Mucosa of gallbladder (tissue), 1 donor: ENCODE results near the gene PI4KB. TPM values are rescaled to one million over a fixed set of nuclear protein-coding genes. Genes with fewer than 3 reads are reported as not detected.

Source experiments
- DNase-seq: peaks from one replicate; pipeline ENCODE4 v3.0.0-alpha.2; 2020; ENCODE audit warnings: low spot score
- total RNA-seq: library from RNA; stranded (reverse); gene quantifications from one replicate; pipeline ENCODE4 v1.2.1, GENCODE V29; 2021
- donor health status: DM: no; HTN: no; CAD: no.

Gene PI4KB
- total RNA-seq, 1 donor from 2014 or later, result 71.4 TPM

DNA sequence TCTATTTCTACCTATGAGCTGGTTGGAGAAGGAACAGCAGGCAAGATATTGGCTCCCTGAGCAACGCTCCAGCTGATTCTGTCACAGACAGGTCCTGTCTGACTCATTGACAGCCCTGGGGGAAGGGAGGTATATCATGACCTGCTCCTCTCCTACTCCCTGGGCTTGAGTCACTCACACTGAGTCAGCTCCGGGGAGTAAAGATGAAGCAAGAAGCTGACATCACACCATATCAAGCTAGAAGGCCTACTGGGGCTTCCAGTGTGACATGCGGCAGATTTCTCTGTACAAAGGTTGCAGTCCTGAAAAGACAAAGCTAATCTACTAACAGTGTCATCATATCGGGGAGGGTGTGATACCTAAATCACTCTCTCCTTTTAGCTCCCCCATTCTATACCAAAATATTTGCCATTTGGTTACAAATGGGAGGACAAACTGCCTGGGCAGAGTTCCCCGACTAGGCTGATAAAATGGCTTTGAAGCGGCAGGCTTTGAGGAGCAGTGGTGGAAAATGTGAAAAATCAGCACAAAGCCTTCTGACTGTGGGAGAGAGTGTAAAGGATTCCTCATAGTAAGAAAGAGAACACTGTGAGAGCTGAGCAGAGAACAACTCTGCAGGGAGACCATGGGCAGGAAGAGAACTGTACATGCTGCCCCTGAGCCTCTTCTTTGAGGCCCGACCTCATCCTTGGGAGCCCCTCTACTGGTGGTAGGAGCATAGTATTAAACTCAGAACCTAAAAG is 15.5 kb downstream of the PI4KB start:
- peak; percentile 88 for DNase-seq

DNA sequence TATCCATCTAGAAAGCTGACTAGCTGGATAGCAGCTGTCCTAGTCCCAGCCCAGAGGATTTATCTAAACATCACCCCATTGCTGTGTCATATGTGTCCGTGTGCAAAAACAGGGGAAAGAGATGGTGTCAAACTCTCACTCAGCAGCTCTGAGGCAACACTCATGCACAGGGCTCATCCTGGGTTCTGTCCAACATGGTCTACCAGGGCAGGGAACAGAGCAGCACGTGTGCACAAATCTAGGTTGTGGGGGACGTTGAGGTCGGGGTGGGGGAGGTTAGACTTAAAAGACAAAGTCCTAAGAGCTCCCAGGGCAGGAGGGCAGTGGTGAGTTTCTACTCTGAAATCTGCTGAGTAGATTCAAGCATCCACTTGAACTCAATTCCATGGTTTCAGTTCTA is 16.2 kb downstream of the PI4KB start:
- no peak for DNase-seq

DNA sequence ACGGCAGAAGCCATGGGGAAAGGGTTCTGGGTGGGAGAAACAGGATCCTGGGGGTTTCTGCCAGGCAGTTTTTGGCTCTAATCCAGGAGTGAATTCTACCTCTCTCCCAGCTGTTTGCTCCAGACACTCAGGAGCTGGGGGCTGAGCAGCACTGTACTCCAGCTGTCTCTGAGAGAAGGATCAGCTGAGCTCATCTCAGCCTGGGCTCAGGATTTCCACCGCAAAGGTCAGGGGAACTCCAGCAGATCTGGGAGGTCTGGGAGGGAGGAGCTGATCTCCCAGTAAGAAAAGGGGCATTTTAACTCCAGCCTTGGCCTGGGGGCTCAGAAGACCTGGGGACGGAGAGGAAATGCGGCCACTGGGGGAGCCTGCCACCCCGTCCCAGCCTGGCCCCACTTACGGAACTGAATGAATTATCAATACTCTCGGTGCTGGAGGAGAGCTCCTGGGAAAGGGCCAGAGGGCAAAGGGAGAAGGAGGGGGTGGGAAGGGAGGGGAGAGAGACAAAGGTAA is 17.3 kb downstream of the PI4KB start:
- no peak for DNase-seq

DNA sequence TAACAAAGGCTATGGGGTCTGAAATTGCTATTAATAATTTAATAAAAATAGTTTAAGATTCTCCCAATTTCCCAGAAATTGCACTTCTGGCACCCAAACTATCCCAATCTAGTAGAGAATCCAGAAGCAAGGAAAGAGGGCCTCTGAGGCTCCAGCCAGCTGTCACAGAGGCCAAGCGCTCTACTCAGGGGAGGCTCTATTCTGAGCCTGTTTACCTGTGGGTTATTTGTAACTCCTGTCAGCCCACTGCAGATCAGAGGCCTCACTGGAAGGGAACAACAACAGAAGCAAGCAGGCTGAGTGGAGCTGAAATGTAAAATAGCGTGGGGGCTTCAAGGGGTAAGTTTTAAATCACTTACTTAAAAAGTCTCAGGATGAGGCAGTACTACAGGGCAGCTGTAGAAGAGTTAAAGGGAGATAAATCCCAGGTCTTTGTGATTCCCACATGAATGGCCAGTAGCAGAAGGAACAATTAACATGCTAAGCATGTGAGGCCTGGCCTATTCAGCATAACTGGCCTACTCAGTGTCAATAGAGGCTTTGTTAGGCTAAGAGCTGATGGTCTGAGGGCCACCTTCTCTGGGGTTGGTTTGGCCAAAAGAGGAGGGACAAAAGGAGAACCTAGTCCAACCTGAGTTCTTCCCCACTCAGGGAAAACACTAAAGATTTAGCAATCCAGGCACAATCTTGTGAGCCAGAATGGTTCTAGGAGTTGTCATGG is 32.3 kb downstream of the PI4KB start:
- DNase-seq, result no peak

DNA sequence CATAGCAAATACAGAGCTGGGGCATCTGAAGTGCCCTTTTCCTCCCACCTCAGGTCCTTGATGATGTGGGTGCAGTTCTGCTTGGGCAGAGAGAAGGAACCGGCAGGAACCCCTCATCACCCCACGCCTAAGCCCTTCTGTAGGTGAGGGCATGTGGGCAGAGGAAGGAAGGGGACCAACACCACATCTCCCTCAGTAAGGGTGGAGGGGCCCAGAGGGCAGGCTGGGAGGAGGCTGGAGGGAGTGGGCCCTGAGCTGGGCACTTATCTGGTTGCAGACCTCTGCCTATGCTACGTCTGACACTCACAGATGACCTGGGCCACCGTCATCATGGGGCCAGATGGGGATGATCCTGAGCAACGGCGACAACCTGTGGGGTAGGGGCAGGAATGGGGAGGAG is 34.1 kb downstream of the PI4KB start:
- no peak for DNase-seq

DNA sequence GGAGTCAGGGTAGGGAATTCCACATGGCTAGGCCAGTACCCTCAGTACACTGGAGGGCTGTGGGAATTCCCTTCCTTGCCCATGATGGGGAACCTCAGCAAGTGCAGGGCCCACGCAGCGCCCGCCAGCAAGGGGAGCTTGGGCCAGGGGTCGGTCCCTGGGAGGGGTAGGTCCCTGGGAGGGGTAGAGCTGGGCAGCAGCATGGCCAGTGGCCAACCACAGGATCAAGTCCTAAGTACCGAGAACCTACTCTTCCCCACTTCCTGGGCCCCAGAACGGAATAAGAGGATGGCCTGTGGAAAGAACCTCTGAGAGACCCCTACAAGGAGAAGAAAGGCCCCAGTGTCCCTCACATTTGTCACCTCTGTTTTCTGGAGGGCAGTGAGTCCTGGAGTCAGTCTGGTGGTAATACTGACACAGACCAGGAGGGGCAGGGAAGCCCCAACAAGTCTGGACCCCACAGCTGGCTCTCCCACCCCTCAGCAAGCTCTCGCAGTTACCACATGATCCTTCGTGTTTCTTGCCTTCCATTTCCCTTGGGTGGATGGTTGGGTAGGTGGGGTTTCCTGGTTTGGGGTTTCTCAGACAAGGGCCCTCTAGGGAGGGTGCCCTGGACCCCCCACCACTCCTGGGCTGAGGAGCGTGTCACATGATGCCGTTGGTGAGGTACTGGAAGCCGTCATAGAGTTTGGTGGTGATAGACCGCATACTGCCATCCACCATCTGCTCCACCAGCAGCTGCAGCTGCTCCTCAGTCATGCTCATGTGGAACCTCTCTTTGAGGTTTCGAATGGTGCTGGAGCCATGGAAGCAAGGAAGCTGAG is 34.8 kb downstream of the PI4KB start:
- DNase-seq, result no peak

DNA sequence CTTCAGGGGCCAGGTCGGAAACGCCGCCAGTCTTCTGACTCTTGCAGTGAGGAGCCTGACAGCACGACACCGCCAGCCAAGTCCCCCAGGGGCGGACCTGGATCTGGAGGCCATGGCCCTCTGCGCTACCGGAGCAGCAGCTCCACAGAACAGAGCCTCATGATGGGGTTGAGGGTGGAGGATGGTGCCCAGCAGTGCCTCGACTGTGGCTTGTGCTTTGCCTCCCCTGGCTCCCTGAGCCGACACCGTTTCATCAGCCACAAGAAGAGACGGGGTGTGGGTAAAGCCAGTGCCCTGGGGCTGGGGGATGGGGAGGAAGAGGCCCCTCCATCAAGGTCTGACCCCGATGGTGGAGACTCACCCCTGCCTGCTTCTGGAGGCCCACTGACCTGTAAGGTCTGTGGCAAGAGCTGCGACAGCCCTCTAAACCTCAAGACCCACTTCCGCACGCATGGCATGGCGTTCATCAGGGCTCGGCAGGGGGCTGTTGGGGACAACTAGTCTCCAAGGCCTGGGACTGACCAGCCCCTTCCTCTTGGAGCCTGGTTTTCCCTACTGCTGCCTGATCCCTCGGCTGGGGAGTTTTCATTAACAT is 36.4 kb downstream of the PI4KB start:
- no peak for DNase-seq

DNA sequence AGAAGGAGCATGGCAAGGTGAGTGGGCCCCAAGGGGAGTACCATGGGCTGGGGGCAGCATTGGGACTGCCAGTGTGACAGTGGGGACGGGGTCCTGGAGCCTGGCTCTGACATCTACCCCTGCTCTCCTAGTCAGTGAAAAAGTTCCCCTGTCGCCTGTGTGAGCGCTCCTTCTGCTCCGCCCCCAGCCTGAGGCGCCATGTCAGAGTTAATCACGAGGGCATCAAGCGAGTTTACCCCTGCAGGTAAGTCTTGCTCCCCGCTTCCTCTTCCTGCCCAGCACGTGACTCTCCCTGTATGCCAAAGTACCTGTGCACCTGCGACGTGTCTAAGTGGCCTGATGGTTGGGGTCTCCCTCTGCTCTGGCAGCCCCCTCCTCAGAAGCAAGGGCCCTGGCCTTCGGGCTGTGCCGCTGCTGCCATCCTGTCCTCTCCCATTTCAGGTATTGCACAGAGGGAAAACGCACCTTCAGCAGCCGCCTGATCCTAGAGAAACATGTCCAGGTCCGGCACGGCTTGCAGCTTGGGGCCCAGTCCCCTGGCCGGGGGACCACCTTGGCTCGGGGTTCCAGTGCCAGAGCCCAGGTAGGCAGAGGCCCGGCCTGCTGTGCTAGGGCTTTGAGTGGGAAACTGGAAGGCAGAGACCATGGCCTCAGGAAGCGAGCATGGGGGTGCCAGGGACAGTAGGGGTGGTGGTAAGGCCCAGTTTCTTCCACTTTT is 37.1 kb downstream of the PI4KB start:
- no peak for DNase-seq

DNA sequence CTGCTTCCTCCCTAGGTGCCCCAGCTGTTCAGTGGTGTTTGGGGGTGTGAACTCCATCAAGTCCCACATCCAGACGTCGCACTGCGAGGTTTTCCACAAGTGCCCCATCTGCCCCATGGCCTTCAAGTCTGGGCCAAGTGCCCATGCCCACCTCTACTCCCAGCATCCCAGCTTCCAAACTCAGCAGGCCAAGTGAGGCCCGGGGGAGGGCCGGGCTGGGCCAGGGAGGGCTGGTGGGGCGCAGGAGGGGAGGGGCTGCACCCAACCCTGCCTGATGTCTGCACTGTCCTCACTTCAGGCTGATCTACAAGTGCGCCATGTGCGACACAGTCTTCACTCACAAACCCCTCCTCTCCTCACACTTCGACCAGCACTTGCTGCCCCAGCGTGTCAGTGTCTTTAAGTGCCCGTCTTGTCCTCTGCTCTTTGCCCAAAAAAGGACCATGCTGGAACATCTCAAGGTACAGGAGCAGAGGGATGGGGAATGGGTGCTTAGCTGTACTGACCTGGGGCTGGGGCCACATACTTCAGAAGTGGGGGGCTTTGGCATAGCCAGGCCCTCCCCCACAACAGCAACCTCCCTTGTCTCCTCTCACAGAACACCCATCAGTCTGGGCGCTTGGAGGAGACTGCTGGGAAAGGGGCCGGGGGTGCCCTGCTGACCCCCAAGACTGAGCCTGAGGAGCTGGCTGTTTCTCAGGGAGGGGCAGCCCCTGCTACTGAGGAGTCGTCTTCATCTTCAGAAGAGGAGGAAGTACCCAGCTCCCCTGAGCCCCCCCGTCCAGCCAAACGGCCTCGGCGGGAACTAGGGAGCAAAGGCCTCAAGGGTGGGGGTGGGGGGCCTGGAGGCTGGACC is 37.9 kb downstream of the PI4KB start:
- no peak for DNase-seq

DNA sequence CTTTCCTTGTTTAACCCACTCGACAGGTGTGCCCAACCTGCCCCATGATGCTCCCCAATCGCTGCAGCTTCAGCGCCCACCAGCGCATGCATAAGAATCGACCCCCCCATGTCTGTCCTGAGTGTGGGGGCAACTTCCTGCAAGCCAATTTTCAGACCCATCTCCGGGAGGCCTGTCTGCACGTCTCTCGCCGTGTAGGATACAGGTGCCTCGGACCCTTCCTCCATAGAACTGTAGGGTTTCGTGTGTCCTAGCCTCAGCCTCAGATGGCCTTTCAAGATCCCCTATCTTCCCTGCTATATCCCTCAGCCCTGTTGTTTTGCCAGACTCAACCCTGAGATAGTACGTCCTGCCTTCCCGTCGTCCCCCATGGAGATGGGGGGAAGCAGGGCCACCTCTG is 38.7 kb downstream of the PI4KB start:
- no peak for DNase-seq

DNA sequence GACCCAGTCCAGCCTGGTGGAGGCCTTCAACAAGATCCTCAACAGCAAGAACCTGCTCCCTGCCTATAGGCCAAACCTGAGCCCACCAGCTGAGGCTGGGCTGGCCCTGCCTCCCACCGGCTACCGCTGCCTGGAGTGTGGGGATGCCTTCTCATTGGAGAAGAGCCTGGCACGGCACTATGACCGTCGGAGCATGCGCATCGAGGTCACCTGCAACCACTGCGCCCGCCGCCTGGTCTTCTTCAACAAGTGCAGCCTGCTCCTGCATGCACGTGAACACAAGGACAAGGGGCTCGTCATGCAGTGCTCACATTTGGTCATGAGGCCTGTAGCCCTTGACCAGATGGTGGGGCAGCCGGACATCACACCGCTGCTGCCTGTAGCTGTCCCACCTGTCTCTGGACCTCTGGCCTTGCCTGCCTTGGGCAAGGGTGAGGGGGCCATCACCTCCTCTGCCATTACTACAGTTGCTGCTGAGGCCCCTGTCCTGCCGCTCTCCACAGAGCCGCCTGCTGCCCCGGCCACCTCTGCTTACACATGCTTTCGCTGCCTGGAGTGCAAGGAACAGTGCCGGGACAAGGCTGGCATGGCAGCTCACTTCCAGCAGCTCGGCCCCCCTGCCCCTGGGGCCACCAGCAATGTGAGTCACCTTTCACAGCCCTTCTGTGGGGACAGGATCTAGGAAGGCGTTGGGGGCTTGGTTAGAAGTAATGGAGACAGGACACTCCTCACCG is 39.3 kb downstream of the PI4KB start:
- no peak for DNase-seq

DNA sequence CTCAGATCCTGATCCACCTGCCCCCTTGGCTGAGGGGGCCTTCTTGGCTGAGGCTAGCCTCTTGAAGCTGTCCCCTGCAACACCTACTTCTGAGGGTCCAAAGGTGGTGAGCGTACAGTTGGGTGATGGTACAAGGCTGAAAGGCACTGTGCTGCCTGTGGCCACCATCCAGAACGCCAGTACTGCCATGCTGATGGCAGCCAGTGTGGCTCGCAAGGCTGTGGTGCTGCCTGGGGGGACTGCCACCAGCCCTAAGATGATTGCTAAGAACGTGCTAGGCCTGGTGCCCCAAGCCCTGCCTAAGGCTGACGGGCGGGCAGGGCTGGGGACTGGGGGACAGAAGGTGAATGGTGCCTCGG is 39.9 kb downstream of the PI4KB start:
- DNase-seq, result no peak

DNA sequence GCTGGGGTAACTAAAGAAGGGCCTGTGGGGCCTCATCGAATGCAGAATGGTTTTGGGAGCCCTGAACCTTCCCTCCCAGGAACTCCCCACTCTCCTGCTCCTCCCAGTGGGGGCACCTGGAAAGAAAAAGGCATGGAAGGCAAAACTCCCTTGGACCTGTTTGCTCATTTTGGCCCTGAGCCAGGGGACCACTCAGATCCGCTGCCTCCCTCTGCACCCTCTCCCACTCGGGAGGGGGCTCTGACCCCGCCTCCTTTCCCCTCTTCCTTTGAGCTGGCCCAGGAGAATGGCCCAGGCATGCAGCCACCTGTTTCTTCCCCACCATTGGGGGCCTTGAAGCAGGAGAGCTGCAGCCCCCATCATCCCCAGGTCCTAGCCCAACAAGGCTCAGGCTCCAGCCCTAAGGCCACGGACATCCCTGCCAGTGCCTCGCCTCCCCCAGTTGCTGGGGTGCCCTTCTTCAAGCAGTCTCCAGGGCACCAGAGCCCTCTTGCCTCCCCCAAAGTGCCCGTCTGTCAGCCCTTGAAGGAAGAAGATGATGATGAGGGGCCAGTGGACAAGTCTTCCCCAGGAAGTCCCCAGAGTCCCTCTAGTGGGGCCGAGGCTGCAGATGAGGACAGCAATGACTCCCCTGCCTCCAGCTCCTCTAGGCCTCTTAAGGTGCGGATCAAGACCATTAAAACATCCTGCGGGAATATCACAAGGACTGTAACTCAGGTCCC is 40.4 kb downstream of the PI4KB start:
- no peak for DNase-seq

DNA sequence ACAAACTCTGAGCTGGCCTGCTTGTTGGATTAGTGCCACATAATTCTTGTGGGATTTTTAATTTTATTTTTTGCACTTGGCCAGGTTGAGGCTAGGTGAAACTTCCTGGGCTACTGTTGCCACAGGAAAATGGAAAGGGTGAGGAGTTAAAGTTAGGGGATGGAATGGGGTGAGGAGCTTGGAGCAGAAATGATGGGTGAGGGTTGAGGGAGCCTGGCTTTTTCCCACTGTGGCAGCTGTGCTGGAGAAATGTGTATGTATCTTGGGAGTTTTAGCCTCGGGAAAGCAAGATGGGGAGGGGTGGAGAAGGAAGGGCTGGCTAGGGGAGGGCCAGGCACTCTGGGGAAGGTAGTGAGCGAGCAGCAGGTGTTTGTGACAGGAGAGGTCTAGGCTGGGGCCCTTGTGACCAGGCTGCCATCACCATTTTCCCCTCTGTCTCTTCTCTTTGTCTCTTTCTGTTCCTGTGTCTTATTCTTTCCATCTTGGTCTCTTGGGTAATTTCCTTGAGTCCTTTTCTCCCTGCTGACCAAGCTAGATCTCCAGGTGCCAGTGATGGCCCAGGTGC is 43.1 kb downstream of the PI4KB start:
- no peak for DNase-seq

DNA sequence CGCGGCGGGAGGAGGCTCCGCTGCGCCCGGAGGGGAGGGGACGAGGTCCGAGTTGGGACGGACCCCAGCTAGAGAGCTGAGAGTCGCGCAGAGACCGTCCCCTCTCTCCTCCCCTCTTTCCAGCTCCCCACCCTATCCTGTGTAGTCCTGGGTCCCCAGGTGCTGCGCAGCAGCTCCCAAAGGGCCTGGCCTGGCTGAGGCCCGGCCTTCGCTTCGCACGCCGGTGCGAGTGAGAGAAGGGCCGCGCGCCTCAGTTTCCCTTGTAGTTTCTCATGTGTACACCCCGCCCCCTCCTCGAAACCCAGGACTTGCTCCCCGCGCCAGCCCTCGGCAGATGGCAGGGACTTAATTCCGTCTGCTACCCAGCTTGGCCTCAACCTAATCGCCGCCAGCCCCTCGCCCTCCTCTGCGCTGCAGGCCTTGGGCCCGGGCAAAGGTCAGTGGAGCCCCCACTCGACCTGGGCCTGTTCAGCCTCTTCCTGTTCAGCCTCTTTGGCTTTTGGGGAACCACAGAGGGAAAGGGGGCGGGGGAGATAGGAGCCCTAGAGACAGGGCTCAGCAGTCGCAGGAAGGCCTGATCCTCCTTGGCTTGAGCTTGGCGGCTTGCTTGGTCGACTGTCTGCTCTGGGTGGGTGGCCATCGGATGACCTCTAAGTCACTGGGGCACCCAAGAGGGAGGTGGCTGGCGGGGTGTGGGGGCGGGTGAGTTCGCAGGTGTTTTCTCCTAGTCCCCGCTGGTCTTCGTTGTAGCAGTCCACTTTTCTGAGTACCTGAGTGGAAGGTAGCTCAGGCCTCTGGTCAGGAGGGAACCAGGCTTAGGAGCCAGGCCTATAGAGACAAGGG is 44.1 kb downstream of the PI4KB start:
- DNase-seq, result peak; percentile 26

DNA sequence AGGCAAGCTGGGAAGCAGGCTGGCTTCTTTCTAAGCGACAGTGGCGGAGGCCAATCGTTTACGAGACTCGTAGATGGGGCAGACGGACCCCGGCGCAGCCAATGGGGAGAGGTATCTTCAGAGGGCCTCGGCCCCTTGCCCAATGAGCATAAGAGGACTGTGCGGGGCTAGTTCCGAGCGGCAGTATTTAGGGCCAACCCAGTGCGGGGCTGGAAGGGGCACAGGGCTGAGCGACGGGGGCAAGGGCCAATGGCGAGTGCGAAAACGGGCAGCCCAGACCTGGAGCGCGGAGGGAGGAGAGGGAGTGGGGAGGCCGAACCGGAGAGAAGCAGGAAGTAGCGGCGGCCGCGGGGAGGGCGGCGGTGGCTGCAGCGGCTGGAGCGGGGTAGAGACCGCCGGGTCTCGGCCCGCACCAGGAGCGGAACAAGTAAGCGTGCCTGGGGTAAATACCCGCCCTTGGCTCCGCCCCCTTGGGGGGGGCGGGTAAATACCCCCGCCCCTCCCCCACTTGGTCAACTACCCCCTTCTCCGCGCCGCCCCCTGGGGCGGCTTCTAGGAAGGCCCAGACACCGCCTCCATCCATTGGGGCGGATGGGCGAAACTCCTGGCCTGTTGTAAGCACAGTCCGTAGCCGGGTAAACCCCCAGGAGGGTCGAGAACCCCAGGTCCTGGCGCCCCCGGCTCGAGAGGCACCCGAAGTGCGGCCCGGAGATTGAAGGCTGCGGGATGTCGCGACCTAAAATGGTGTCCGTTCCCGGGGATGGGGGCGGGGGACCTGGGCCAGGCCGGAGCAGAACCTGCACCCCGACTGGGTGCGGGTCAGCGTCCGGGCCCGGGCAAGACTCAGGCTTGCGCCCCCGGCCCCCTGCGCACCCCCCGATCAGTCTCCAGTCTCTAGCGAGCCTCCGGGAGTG is 45.0 kb downstream of the PI4KB start, which contains the start of gene ZNF687:
ZNF687 (plus strand) TSS at position 331 of the 914 bp plus-strand sequence. CDS start 3,993 bp downstream, outside the sequence.
- peak; percentile 100 for DNase-seq
